Activated CD4-positive, alpha-beta T cell treated with anti-CD3 and anti-CD28 coated beads, Interleukin-2, amount 10 ng/mL, durations not matched to agents 7 days and 5 days (primary cell): Measurements from ENCODE around the gene NCOA1. TPM values are rescaled to one million over a fixed set of nuclear protein-coding genes. Genes with fewer than 3 reads are reported as not detected.
"Not testable (repeated sequence)": the region's sequence is repeated elsewhere in the genome, so short reads cannot be mapped to it uniquely, and the experiment has no call there.

Experiments used
- CTCF ChIA-PET: fragments of 350-600 bp; sonication (Branson Sonifier 250); formaldehyde crosslinking; loops from one replicate; lab custom pipeline; 2021; ENCODE audit warnings: antibody characterized with exemption; lab: Charles Lee
- POLR2A ChIA-PET: fragments of 350-600 bp; sonication (Branson Sonifier 250); formaldehyde crosslinking; loops from one replicate; lab custom pipeline; 2021; ENCODE audit warnings: antibody characterized with exemption; lab: Charles Lee
- DNase-seq: peaks from one replicate; pipeline ENCODE4 v3.0.0-alpha.2; 2020
- H3K27ac Mint-ChIP-seq: one replicate; pipeline ENCODE4 v1.8.0; 2021; ENCODE audit warnings: mild to moderate bottlenecking, moderate library complexity, mixed read lengths
- H3K27me3 Mint-ChIP-seq: one replicate; pipeline ENCODE4 v1.8.0; 2021; ENCODE audit warnings: mixed read lengths
- H3K36me3 Mint-ChIP-seq: one replicate; pipeline ENCODE4 v1.8.0; 2021; ENCODE audit warnings: low read depth, mixed read lengths
- H3K4me1 Mint-ChIP-seq: one replicate; pipeline ENCODE4 v1.8.0; 2021; ENCODE audit warnings: mixed read lengths
- H3K4me3 Mint-ChIP-seq: one replicate; pipeline ENCODE4 v1.8.0; 2021; ENCODE audit warnings: mild to moderate bottlenecking, moderate library complexity, mixed read lengths
- H3K9me3 Mint-ChIP-seq: one replicate; pipeline ENCODE4 v1.8.0; 2021; ENCODE audit warnings: mixed read lengths
- total RNA-seq, 2 experiments: library from RNA; stranded (reverse); gene quantifications; one replicate each; pipeline ENCODE4 v1.2.3, GENCODE V29; 2021

The NCOA1 gene
- total RNA-seq, 2 experiments from 2014 or later = 18.4 to 22.8 TPM

DNA sequence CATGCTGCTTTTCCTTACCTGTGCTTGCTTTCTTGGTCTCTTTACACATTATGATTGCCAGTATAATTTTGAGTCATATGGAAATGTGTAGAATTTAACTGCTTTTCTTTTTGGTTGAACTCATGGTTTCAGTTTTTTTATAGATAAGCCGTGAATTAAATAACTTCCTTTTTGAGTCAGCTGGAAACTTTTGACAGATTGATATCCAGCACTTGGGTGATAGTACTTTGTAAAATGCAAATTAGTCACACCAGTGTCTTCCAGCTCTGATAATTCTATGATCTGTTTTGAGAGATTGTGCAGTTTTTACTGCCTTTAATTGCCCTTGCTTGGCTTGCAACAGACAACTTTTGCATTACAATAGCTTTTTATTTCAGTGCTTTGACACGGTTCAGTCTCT, 86.4 kb downstream of the NCOA1 start:
- Mint-ChIP-seq H3K27me3 (no peaks in the 10 kb centered on the region), H3K27ac (peak overlapping the region; percentile 17), H3K4me1 (peaks cover 37% of the 10 kb centered on the region), H3K9me3 (no peaks in the 10 kb centered on the region), H3K36me3 (peaks cover 4% of the 10 kb centered on the region), H3K4me3 (peak overlapping the region; percentile 52)
- DNase-seq = no peak
- ChIA-PET CTCF (interaction anchor here (0.8 to 1.1 kb wide), 2 partner anchors 14 to 36 kb away, joined by 3 read pairs; no protein-coding TSS in a partner anchor), POLR2A (no interaction called here)

DNA sequence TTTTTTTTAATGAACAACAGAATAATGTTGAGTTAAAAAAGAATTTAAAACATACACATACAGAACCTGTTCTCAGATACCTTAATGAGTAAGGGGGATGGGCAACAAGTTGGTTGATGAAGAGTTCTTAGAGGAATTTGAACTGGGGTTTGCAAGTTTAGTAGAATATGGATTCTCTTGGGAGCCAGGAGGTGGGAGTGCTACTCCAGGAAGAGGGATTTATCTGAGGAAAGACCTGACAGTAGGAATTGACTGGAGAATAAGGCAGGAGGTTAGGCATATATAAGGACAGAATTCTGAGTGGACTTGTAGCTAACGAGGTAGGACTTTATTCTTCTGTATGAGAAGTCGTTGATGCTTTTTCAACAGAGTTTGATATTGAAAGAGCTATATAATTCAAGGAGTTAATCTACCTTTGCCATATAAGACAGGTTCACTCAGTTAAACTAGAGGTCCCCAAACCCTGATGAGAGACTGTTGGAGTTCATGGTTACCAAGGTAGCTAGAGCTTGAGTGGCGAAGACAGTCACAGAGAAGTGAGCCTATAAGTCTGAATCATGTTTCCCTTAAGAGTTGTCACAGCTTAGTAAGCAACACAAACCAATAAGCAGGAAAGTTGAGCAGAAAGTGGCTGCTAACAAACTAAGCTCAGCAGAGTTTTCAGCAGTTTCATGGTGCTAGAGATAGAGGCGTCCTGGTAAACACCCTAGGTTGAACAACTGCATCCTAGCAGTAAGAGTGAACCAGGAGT, 88.2 kb downstream of the NCOA1 start:
- ChIA-PET POLR2A (no interaction called here), CTCF (interaction anchor here (0.6 to 1.8 kb wide), 6 partner anchors 9 to 345 kb away, joined by 3 to 7 read pairs (median 4); partner anchors contain the start of gene NCOA1)
- DNase-seq = no peak
- Mint-ChIP-seq H3K27ac (no peak overlapping the region), H3K4me1 (peaks cover 37% of the 10 kb centered on the region), H3K4me3 (no peak overlapping the region), H3K27me3 (no peaks in the 10 kb centered on the region), H3K9me3 (no peaks in the 10 kb centered on the region), H3K36me3 (peaks cover 8% of the 10 kb centered on the region)

DNA sequence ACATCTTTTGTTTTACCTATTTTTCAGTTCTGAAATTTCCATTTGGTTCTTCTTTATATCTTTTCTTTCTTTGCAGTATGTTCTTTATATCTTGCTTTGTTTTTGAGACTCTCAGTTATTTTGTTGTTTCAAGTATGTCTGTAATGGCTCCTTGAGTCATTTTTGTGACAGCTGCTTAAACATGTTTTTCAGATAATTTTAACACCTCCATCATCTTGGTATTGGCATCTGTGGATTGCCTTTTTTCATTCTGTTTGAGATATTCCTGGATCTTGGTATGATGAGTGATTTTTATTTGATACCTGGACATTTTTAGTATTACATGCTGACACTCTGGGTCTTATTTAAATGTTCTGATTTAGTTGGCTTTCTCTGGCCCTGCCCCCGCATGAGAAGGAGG, 89.5 kb downstream of the NCOA1 start:
- Mint-ChIP-seq H3K4me1 (peaks cover 35% of the 10 kb centered on the region), H3K4me3 (no peak overlapping the region), H3K36me3 (peaks cover 6% of the 10 kb centered on the region), H3K9me3 (no peaks in the 10 kb centered on the region), H3K27ac (no peak overlapping the region), H3K27me3 (no peaks in the 10 kb centered on the region)
- DNase-seq = no peak
- POLR2A ChIA-PET = no interaction called here
- CTCF ChIA-PET = no interaction called here

DNA sequence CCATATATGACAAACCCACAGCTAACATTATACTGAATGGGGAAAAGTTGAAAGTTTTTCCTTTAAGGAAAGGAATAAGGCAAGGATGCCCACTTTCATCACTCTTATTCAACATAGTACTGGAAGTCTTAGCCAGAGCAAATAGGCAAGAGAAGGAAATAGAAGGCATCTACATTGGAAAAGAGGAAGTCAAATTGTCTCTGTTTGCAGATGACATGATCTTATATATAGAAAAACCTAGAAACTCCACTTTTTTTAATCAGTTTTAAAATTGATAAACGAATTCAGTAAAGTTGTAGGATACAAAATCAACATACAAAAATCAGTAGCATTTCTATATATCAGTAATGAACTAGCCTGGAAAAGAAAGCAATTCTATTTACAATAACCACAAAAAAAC, 90.9 kb downstream of the NCOA1 start:
- POLR2A ChIA-PET, H3K36me3 Mint-ChIP-seq, H3K27ac Mint-ChIP-seq, CTCF ChIA-PET, DNase-seq, H3K9me3 Mint-ChIP-seq, H3K4me3 Mint-ChIP-seq, H3K27me3 Mint-ChIP-seq: not testable (repeated sequence)
- H3K4me1 Mint-ChIP-seq = peaks cover 32% of the 10 kb centered on the region

DNA sequence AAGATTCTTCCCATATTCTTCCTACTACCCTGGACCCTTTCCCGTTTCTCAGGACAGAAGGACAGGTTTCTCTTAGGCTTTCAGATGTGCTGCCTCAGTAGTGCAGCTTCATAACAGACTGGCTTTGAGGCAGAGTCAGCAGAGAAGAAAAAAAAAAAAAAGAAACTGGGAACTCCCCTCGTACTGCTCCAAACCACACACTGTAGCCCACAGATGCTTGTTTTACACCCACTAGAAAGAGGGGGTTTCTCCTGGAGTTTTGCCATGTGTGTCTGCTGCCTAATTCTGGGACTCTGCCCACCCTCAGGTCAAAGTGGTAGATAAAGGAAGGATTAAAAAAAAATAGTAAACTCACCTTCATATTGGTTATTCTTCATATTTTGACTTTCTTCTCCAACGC, 95.9 kb downstream of the NCOA1 start:
- ChIA-PET POLR2A (no interaction called here), CTCF (no interaction called here)
- Mint-ChIP-seq H3K36me3 (peaks cover 17% of the 10 kb centered on the region), H3K9me3 (no peaks in the 10 kb centered on the region), H3K4me1 (peaks cover 12% of the 10 kb centered on the region), H3K27ac (no peak overlapping the region), H3K27me3 (no peaks in the 10 kb centered on the region), H3K4me3 (no peak overlapping the region)
- no peak for DNase-seq

DNA sequence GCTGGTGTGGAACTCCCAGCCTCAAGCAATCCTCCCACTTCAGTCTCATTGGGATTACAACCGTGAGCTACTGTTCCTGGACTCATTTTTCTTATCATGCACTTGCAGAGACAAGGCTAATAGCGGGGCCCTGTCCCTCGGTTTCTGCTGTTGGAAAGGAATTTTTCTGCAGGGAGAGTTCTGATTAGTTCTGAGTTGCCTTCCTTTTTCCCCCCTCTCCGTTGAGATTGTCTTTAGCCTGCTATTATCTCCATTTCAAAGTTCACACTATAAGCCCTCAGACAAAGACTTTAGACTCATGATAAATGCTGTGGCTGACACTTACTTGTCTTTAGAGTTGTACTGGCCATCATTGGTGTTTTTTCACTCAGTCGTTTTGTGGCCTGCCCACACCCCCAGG, 97.2 kb downstream of the NCOA1 start:
- Mint-ChIP-seq H3K36me3 (peaks cover 13% of the 10 kb centered on the region), H3K4me1 (peaks cover 12% of the 10 kb centered on the region), H3K27me3 (no peaks in the 10 kb centered on the region), H3K27ac (no peak overlapping the region), H3K9me3 (no peaks in the 10 kb centered on the region), H3K4me3 (no peak overlapping the region)
- CTCF ChIA-PET = interaction anchor here (0.6 kb wide), 1 partner anchor 9 kb away, joined by 3 read pairs; no protein-coding TSS in a partner anchor
- DNase-seq = no peak
- POLR2A ChIA-PET = no interaction called here

DNA sequence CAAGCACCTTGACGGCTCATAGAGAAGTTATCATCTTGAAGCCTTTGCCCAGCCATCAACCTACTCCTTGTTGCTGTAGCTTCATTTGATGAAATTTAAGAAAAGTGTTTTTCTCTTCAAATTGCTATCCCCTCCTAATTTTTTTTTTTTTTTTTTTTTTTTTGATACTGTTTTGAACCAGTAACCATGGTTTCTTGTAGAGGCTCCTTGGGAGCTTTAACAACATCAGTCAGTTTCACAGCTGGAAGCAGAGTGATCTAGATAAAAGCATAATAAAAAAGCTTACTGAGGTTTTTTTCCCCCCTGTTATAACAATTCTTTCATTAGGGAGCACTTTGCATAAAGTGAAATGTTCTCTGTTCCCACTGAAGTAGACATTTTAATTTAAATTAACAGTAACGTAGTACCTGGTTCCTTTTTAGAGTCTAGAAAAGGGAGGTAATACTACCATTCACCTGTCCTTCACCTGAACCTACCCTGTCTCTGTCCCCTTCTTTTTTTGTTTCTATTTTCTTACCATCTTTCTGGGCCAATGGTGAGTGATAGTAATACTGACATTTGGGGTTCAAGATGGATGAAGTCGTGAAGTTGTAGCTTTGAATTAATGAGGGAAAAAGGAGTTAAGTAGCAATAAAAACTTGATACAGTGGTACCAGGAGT, 101.5 kb downstream of the NCOA1 start:
- Mint-ChIP-seq H3K4me1 (peaks cover under 1% of the 10 kb centered on the region), H3K9me3 (no peaks in the 10 kb centered on the region), H3K27ac (no peak overlapping the region), H3K4me3 (no peak overlapping the region), H3K27me3 (no peaks in the 10 kb centered on the region), H3K36me3 (peaks cover 9% of the 10 kb centered on the region)
- DNase-seq = no peak
- CTCF ChIA-PET = interaction anchor here (2.0 kb wide), 1 partner anchor 13 kb away, joined by 7 read pairs; no protein-coding TSS in a partner anchor
- POLR2A ChIA-PET = no interaction called here

DNA sequence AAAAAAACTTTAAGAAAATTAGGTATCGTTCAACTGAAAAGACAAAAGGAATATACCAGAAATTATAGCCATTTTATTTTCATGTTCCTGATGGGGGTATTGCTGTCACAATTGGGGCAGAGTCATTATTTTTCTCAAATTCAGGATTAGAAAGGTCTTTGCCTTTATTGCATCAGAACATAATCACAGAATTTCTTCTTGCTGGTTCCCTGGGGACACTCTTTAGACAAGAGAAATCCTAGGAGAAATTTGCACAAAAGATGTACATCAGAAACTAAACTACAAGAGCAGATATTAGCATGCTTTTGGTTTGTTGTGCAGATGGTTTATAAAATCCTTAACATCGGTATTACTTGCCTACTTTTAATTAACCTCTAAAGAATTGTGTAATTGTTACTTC, 103.2 kb downstream of the NCOA1 start:
- DNase-seq = no peak
- H3K9me3 Mint-ChIP-seq = no peaks in the 10 kb centered on the region
- no peak overlapping the region for H3K4me3 Mint-ChIP-seq
- ChIA-PET POLR2A (no interaction called here), CTCF (no interaction called here)
- H3K36me3 Mint-ChIP-seq = peaks cover 3% of the 10 kb centered on the region
- no peaks in the 10 kb centered on the region for H3K27me3 Mint-ChIP-seq
- H3K4me1 Mint-ChIP-seq = no peaks in the 10 kb centered on the region
- H3K27ac Mint-ChIP-seq = no peak overlapping the region

DNA sequence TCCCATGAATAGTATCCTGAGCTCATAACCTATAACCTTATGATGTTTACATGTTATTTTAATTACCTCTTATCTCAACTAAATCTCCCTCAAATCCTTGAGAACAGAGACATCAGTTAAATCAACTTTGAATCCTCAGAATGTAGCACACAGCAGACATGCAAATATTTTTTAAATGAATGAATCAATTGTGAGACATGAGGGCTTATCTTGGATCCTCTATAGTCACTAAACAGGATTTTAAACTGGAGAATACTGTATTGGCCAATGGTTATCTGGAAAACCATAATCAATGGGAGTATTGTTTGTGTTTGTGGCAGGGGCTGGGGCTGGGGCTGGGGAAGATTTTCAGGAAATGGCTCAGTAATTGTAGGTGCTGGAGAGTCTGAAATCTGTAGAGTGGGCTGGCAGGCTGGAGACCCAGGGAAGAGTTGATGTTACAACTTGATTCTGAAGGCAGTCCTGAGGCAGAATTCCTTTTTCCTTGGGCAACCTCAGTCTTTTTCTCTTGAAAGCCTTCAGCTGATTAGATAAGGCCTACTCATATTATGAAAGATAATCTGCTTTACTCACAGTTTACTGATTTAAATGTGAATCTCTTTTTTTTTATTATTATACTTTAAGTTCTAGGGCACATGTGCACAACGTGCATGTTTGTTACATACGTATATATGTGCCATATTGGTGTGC, 106.3 kb downstream of the NCOA1 start:
- CTCF ChIA-PET = interaction anchor here (0.6 to 0.7 kb wide), 2 partner anchors 288 to 576 kb away, joined by 3 to 4 read pairs; no protein-coding TSS in a partner anchor
- Mint-ChIP-seq H3K9me3 (no peaks in the 10 kb centered on the region), H3K4me3 (no peak overlapping the region), H3K36me3 (no peaks in the 10 kb centered on the region), H3K27ac (no peak overlapping the region), H3K27me3 (no peaks in the 10 kb centered on the region), H3K4me1 (no peaks in the 10 kb centered on the region)
- DNase-seq = no peak
- POLR2A ChIA-PET = no interaction called here

DNA sequence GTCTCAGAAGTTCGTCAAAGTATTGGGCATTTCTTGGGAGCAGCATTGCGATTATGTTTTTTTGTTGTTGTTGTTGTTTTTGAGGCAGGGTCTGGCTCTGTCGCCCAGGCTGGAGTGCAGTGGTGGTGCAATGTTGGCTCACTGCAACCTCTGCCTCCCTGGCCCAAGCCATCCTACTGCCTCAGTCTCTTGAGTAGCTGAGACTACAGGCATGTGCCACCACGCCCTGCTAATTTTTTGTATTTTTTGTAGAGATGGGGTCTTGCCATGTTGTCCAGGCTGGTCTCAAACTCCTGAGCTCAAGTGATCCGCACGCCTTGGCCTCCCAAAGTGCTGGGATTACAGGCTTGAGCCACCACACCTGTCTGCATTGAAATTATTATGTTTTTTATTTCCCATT, 109.1 kb downstream of the NCOA1 start:
- H3K4me3 Mint-ChIP-seq, H3K27me3 Mint-ChIP-seq, H3K27ac Mint-ChIP-seq, POLR2A ChIA-PET, DNase-seq, H3K9me3 Mint-ChIP-seq, H3K4me1 Mint-ChIP-seq, H3K36me3 Mint-ChIP-seq: not testable (repeated sequence)
- CTCF ChIA-PET = interaction anchor here (0.6 kb wide), 1 partner anchor 12 kb away, joined by 3 read pairs; no protein-coding TSS in a partner anchor

DNA sequence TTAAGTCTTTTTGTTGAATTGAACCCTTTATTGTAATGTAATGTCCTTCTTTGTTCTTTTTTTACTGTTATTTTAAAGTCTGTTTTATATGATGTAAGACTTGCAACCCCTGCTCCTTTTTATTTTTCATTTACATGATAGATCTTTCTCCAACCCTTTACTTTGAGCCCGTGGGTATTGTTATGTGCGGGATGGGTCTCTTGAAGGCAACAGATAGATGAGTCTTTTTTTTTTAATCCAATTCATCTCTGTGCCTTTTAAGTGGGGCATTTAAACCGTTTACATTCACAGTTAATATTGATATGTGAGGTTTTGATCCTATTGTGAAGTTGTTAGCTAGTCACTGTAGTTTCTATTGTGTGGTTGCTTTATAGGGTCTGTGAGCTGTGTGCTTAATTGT, 120.6 kb downstream of the NCOA1 start:
- POLR2A ChIA-PET = no interaction called here
- Mint-ChIP-seq H3K36me3 (peaks cover 6% of the 10 kb centered on the region), H3K27me3 (no peaks in the 10 kb centered on the region), H3K9me3 (peaks cover 5% of the 10 kb centered on the region), H3K4me1 (peaks cover 10% of the 10 kb centered on the region), H3K27ac (no peak overlapping the region), H3K4me3 (no peak overlapping the region)
- DNase-seq = no peak
- CTCF ChIA-PET = interaction anchor here (1.1 to 1.7 kb wide), 2 partner anchors 12 to 216 kb away, joined by 3 to 5 read pairs; no protein-coding TSS in a partner anchor

DNA sequence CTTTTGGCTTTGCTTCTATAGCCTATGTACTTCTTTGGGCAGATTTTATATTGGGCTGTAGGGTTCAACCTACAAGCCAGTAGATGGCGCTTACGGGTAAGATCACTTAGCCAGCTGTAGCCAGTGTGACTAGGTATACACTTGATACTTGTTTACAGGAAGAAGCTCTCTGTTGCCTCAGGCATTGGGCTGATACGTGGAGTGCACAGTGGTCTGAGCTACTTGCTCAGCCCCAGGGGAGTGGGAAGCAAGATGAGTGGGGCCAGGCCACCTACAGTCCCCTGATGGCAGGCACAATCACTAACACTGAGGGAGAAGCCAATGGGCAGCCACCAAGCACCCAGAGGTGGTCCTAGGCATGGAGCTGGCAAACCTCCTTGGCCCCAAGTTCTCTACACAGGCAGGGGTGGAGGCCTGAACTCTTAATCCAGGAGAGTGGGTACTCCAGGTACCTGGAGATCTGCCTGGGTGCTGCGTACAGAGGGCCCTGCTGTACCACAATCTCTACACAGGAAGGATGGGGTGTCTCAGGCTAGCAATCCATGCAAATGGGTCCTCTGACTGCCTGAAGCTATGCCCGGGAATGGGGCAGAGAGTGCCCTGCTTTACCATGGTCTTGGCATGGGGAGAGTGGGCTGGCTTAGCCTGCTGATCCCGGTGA, 122.2 kb downstream of the NCOA1 start:
- DNase-seq = peak; percentile 62
- H3K9me3 Mint-ChIP-seq = peaks cover 3% of the 10 kb centered on the region
- H3K27ac Mint-ChIP-seq = peak overlapping the region; percentile 68
- ChIA-PET POLR2A (no interaction called here), CTCF (interaction anchor here (0.6 to 1.6 kb wide), 5 partner anchors 14 to 1145 kb away, joined by 3 to 7 read pairs (median 3); no protein-coding TSS in a partner anchor)
- H3K4me1 Mint-ChIP-seq = peaks cover 10% of the 10 kb centered on the region
- H3K4me3 Mint-ChIP-seq = no peak overlapping the region
- H3K27me3 Mint-ChIP-seq = no peaks in the 10 kb centered on the region
- peaks cover 4% of the 10 kb centered on the region for H3K36me3 Mint-ChIP-seq
